Natural killer cell (primary cell): ENCODE measurements around the gene PTGDR. TPM values are rescaled to one million over a fixed set of nuclear protein-coding genes. Genes with fewer than 3 reads are reported as not detected.

Source experiments
- ATAC-seq, 3 donors: fragments of 150-1000 bp in 2 of 3; fragments of 200-7000 bp in 1 of 3; cut with Tn5 transposase; 1 replicate in 1 of 3; 2 replicates in 2 of 3; pipeline ENCODE4 v1.10.0; 2021; ENCODE audit warnings: mild to moderate bottlenecking in 2 of 3, moderate library complexity in 2 of 3
- DNase-seq, 2 donors: peaks; one replicate each; pipeline versions ENCODE4 v3.0.0 to v3.0.0-alpha.2; 2013 to 2021; ENCODE audit warnings: mixed read lengths in 1 of 2
- H3K27ac ChIP-seq: one replicate; pipeline ENCODE4 v1.5.1; 2013; ENCODE audit warnings: mild to moderate bottlenecking, low read length
- H3K27me3 ChIP-seq: one replicate; pipeline ENCODE4 v1.6.1; 2013; ENCODE audit warnings: low read length; ENCODE audit not compliant: control insufficient read depth, insufficient read depth
- H3K36me3 ChIP-seq: one replicate; pipeline ENCODE4 v1.6.1; 2013; ENCODE audit warnings: low read length; ENCODE audit not compliant: control insufficient read depth, insufficient read depth
- H3K4me1 ChIP-seq: one replicate; pipeline ENCODE4 v1.6.1; 2013; ENCODE audit warnings: low read length; ENCODE audit not compliant: control insufficient read depth, insufficient read depth
- H3K4me3 ChIP-seq: one replicate; pipeline ENCODE4 v1.5.1; 2013; ENCODE audit warnings: low read length
- H3K9me3 ChIP-seq: one replicate; pipeline ENCODE4 v1.6.1; 2013; ENCODE audit warnings: low read length; ENCODE audit not compliant: control insufficient read depth, insufficient read depth
- H3K27ac Mint-ChIP-seq, 2 donors: one replicate each; pipeline ENCODE4 v1.8.0; 2022; ENCODE audit warnings: mild to moderate bottlenecking in 2 of 2, mixed read lengths in 2 of 2, moderate library complexity in 1 of 2
- H3K27me3 Mint-ChIP-seq, 2 donors: one replicate each; pipeline ENCODE4 v1.8.0; 2022; ENCODE audit warnings: low read depth in 2 of 2, mixed read lengths in 2 of 2
- H3K36me3 Mint-ChIP-seq: one replicate; pipeline ENCODE4 v1.8.0; 2022; ENCODE audit warnings: mixed read lengths
- H3K4me1 Mint-ChIP-seq, 2 donors: one replicate each; pipeline ENCODE4 v1.8.0; 2022; ENCODE audit warnings: mixed read lengths in 2 of 2
- H3K4me3 Mint-ChIP-seq: one replicate; pipeline ENCODE4 v1.8.0; 2022; ENCODE audit warnings: mild to moderate bottlenecking, moderate library complexity, mixed read lengths
- H3K9me3 Mint-ChIP-seq, 2 donors: one replicate each; pipeline ENCODE4 v1.8.0; 2022; ENCODE audit warnings: mixed read lengths in 2 of 2
- WGBS: methylation state at CpG from one replicate; pipeline ENCODE4 v1.1.7; 2013; ENCODE audit warnings: missing lambda C conversion rate; ENCODE audit not compliant: insufficient coverage; 5-methylcytosine and 5-hydroxymethylcytosine counted together
- intact Hi-C: fragments of 100-400 bp; cut with micrococcal nuclease; formaldehyde crosslinking; loops from one replicate; pipeline ENCODE4 v1.14.2; 2022
- total RNA-seq, 4 donors: library from RNA; stranded (reverse); fragments of 120-200 nt in 1 of 4; gene quantifications; one replicate each; pipeline versions ENCODE4 v1.2.3 to v1.2.4, GENCODE V29; 2013 to 2022
- TF ChIP-seq, protein P1 (sequence below): fragments of 200-600 bp; IDR thresholded peaks from one replicate; pipeline ENCODE4 v1.8.0; 2022; ENCODE audit warnings: antibody characterized with exemption

PTGDR gene
- total RNA-seq, 3 donors from 2014 or later (not counting 1 experiment from before 2014, with no cell fraction given), result 106 to 140 (median 112) TPM

DNA sequence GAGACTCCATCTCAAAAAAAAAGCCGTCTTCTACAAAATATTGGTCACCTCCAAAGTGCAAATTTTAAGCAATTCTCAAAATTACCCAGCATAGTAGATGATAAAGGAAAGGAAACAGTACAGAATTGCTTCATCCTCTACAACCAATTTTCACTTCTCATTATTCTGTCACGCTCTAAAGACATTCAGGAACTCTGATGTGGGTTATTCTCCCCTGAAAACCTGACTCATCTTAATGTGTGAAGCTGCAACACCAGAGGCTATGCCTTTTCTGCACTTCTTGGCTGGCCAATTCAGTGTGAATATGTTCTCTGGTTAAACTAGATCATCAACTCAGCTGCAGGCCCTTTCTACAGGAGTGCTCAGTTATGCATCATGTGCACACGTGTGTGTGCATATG lies 57.6 kb downstream of the PTGDR start:
- TF ChIP-seq, protein P1, sequence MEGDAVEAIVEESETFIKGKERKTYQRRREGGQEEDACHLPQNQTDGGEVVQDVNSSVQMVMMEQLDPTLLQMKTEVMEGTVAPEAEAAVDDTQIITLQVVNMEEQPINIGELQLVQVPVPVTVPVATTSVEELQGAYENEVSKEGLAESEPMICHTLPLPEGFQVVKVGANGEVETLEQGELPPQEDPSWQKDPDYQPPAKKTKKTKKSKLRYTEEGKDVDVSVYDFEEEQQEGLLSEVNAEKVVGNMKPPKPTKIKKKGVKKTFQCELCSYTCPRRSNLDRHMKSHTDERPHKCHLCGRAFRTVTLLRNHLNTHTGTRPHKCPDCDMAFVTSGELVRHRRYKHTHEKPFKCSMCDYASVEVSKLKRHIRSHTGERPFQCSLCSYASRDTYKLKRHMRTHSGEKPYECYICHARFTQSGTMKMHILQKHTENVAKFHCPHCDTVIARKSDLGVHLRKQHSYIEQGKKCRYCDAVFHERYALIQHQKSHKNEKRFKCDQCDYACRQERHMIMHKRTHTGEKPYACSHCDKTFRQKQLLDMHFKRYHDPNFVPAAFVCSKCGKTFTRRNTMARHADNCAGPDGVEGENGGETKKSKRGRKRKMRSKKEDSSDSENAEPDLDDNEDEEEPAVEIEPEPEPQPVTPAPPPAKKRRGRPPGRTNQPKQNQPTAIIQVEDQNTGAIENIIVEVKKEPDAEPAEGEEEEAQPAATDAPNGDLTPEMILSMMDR, result no peak
- 20% methylated on average over 2 of the region's 3 CpGs for WGBS
- Histone ChIP-seq H3K4me3 (no peak overlapping the region), H3K27me3 (no peaks in the 10 kb centered on the region), H3K36me3 (peaks cover 24% of the 10 kb centered on the region), H3K4me1 (peaks cover 47% of the 10 kb centered on the region), H3K27ac (peak overlapping the region; percentile 53), H3K9me3 (peaks cover 9% of the 10 kb centered on the region)
- peaks cover 4 to 5% of the 10 kb centered on the region in 2 donors for H3K9me3 Mint-ChIP-seq
- peak; percentile 83 to 94 (median 92) for ATAC-seq
- H3K4me3 Mint-ChIP-seq, result peak overlapping the region; percentile 88
- no peaks in the 10 kb centered on the region for H3K27me3 Mint-ChIP-seq
- intact Hi-C loops, result loop anchor here (1.0 to 5.0 kb wide), 6 partner anchors 11 to 478 kb away; partner anchors contain the start of genes GPR137C, PTGDR, PTGER2 and TXNDC16
- H3K27ac Mint-ChIP-seq, result peak overlapping the region; percentile 83 to 95
- peaks cover 24% of the 10 kb centered on the region for H3K36me3 Mint-ChIP-seq
- H3K4me1 Mint-ChIP-seq, result peaks cover 87 to 89% of the 10 kb centered on the region in 2 donors
- peak; percentile 37 to 63 for DNase-seq

DNA sequence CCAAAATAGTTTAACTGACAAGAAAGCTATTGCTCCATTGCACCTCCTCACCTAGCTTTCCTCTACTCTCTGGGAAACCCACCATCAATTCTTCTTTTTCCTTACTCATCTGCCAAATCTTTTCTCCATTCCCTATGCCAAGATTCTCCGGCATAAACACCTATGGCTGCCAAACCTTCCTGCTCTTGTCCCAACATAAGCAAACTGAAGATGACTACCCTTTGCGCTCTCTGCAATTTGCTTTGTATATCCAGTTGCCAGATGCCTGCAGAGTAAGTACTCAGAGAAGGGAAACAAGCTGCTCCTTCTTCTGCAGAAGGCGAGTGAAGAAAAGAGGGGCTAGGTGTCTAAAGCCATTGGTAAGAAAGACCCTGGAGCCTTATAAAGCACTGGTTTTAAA lies 58.1 kb downstream of the PTGDR start:
- Mint-ChIP-seq H3K4me3 (peak overlapping the region; percentile 88), H3K27ac (peak overlapping the region; percentile 83 to 95), H3K9me3 (peaks cover 4 to 5% of the 10 kb centered on the region in 2 donors), H3K27me3 (no peaks in the 10 kb centered on the region), H3K36me3 (peaks cover 19% of the 10 kb centered on the region), H3K4me1 (peaks cover 87 to 88% of the 10 kb centered on the region in 2 donors)
- DNase-seq, result no peak
- Histone ChIP-seq H3K4me1 (peaks cover 44% of the 10 kb centered on the region), H3K36me3 (peaks cover 29% of the 10 kb centered on the region), H3K27ac (peak overlapping the region; percentile 47), H3K27me3 (no peaks in the 10 kb centered on the region), H3K9me3 (peaks cover 9% of the 10 kb centered on the region), H3K4me3 (no peak overlapping the region)
- intact Hi-C loops, result loop anchor here (1.0 to 5.0 kb wide), 6 partner anchors 11 to 478 kb away; partner anchors contain the start of genes GPR137C, PTGDR, PTGER2 and TXNDC16
- no peak for ATAC-seq
- TF ChIP-seq, protein P1, result no peak
- 94% methylated on average over 3 of the region's 3 CpGs for WGBS

Other genes with a start within 250 kb of the PTGDR start
- gene NID2, start 198.6 kb upstream of the PTGDR start, total RNA-seq, result under 1 TPM; 0.36 to 0.80 (median 0.40) TPM
- gene PTGER2, start 46.6 kb downstream of the PTGDR start, total RNA-seq, result 10 to 100 TPM; 55.3 to 67.9 (median 60.6) TPM